Ectodermal cell (in vitro differentiated cells): Measurements from ENCODE around the gene MRPS27.

ENCODE experiments used
- H3K27ac ChIP-seq: 2 replicates; pipeline ENCODE4 v1.7.0; 2013; ENCODE audit warnings: mild to moderate bottlenecking, low read depth, low read length; ENCODE audit not compliant: insufficient read depth, poor library complexity, severe bottlenecking
- H3K27me3 ChIP-seq: 2 replicates; pipeline ENCODE4 v1.7.0; 2013; ENCODE audit warnings: mild to moderate bottlenecking, low read length; ENCODE audit not compliant: insufficient read depth, control insufficient read depth, poor library complexity, severe bottlenecking
- H3K36me3 ChIP-seq: one replicate; pipeline ENCODE4 v1.7.0; 2013; ENCODE audit warnings: low read length; ENCODE audit not compliant: control insufficient read depth, insufficient read depth
- H3K4me1 ChIP-seq: one replicate; pipeline ENCODE4 v1.7.0; 2013; ENCODE audit warnings: low read length; ENCODE audit not compliant: control insufficient read depth, insufficient read depth
- H3K4me3 ChIP-seq: 2 replicates; pipeline ENCODE4 v1.7.0; 2013; ENCODE audit warnings: low read depth, low read length, control low read depth; ENCODE audit not compliant: insufficient read depth
- H3K9me3 ChIP-seq: 2 replicates; pipeline ENCODE4 v1.7.0; 2013; ENCODE audit warnings: mild to moderate bottlenecking, low read length, moderate library complexity; ENCODE audit not compliant: control insufficient read depth
- WGBS, 2 experiments: methylation state at CpG; one replicate each; pipeline ENCODE4 v1.1.7; 2013; ENCODE audit warnings: missing lambda C conversion rate in 2 of 2; 5-methylcytosine and 5-hydroxymethylcytosine counted together

MRPS27 gene

GRCh38 chr5:72208324-72208926 lies 111.6 kb downstream of the MRPS27 start:
- Histone ChIP-seq H3K27me3 (no peaks in the 10 kb centered on the region), H3K4me3 (no peak overlapping the region), H3K4me1 (peaks cover 15% of the 10 kb centered on the region), H3K27ac (no peak overlapping the region), H3K36me3 (peaks cover 34% of the 10 kb centered on the region), H3K9me3 (no peaks in the 10 kb centered on the region)
- WGBS, 2 experiments = 84 to 97% methylated on average over 2 to 3 of the region's 3 CpGs

GRCh38 chr5:72206994-72207393 lies 113.0 kb downstream of the MRPS27 start:
- WGBS, 2 experiments = 93 to 95% methylated on average over 2 to 3 of the region's 3 CpGs
- Histone ChIP-seq H3K27ac (no peak overlapping the region), H3K36me3 (peaks cover 45% of the 10 kb centered on the region), H3K4me1 (peaks cover 15% of the 10 kb centered on the region), H3K4me3 (no peak overlapping the region), H3K9me3 (no peaks in the 10 kb centered on the region), H3K27me3 (no peaks in the 10 kb centered on the region)

- H3K9me3 ChIP-seq = no peaks in the 10 kb centered on the region
- peaks cover 45% of the 10 kb centered on the region for H3K36me3 ChIP-seq
- WGBS, 2 experiments = 95 to 98% methylated on average over 3 of the region's 3 CpGs
- no peaks in the 10 kb centered on the region for H3K27me3 ChIP-seq
- peaks cover 15% of the 10 kb centered on the region for H3K4me1 ChIP-seq
- no peak overlapping the region for H3K27ac ChIP-seq
- no peak overlapping the region for H3K4me3 ChIP-seq
Measured at GRCh38 chr5:72206160-72206559, 113.9 kb downstream of the MRPS27 start.

- H3K4me1 ChIP-seq = peaks cover 15% of the 10 kb centered on the region
- no peak overlapping the region for H3K27ac ChIP-seq
- H3K9me3 ChIP-seq = no peaks in the 10 kb centered on the region
- peaks cover 50% of the 10 kb centered on the region for H3K36me3 ChIP-seq
- no peak overlapping the region for H3K4me3 ChIP-seq
- 96 to 97% methylated on average over 3 of the region's 3 CpGs for WGBS, 2 experiments
- H3K27me3 ChIP-seq = no peaks in the 10 kb centered on the region
Measured at GRCh38 chr5:72205431-72206009, 114.5 kb downstream of the MRPS27 start.

- Histone ChIP-seq H3K4me3 (no peak overlapping the region), H3K27me3 (no peaks in the 10 kb centered on the region), H3K36me3 (peaks cover 56% of the 10 kb centered on the region), H3K27ac (no peak overlapping the region), H3K9me3 (no peaks in the 10 kb centered on the region), H3K4me1 (peaks cover 15% of the 10 kb centered on the region)
- WGBS, 2 experiments = 88 to 100% methylated on average over 1 of the region's 1 CpG
Measured at GRCh38 chr5:72204946-72205345, 115.1 kb downstream of the MRPS27 start.

GRCh38 chr5:72203251-72203845 lies 116.7 kb downstream of the MRPS27 start:
- WGBS, 2 experiments = 95 to 97% methylated on average over 8 of the region's 8 CpGs
- Histone ChIP-seq H3K27me3 (no peaks in the 10 kb centered on the region), H3K36me3 (peaks cover 72% of the 10 kb centered on the region), H3K9me3 (no peaks in the 10 kb centered on the region), H3K4me1 (peaks cover 4% of the 10 kb centered on the region), H3K27ac (no peak overlapping the region), H3K4me3 (no peak overlapping the region)

- Histone ChIP-seq H3K9me3 (no peaks in the 10 kb centered on the region), H3K36me3 (peaks cover 81% of the 10 kb centered on the region), H3K27ac (no peak overlapping the region), H3K4me1 (no peaks in the 10 kb centered on the region), H3K27me3 (no peaks in the 10 kb centered on the region), H3K4me3 (no peak overlapping the region)
- 98 to 99% methylated on average over 2 of the region's 3 CpGs for WGBS, 2 experiments
Measured at GRCh38 chr5:72202331-72202825, 117.7 kb downstream of the MRPS27 start.

GRCh38 chr5:72199681-72200080 lies 120.4 kb downstream of the MRPS27 start:
- Histone ChIP-seq H3K9me3 (no peaks in the 10 kb centered on the region), H3K4me1 (no peaks in the 10 kb centered on the region), H3K27ac (no peak overlapping the region), H3K36me3 (peaks cover 83% of the 10 kb centered on the region), H3K27me3 (no peaks in the 10 kb centered on the region), H3K4me3 (no peak overlapping the region)
- 96% methylated on average over 15 of the region's 15 CpGs for WGBS, 2 experiments

GRCh38 chr5:72197393-72197792 lies 122.6 kb downstream of the MRPS27 start:
- WGBS, 2 experiments = 96 to 97% methylated on average over 5 of the region's 5 CpGs
- no peaks in the 10 kb centered on the region for H3K9me3 ChIP-seq
- H3K27me3 ChIP-seq = no peaks in the 10 kb centered on the region
- no peaks in the 10 kb centered on the region for H3K4me1 ChIP-seq
- no peak overlapping the region for H3K27ac ChIP-seq
- H3K4me3 ChIP-seq = no peak overlapping the region
- peaks cover 84% of the 10 kb centered on the region for H3K36me3 ChIP-seq

- Histone ChIP-seq H3K27ac (no peak overlapping the region), H3K9me3 (no peaks in the 10 kb centered on the region), H3K27me3 (no peaks in the 10 kb centered on the region), H3K4me1 (no peaks in the 10 kb centered on the region), H3K4me3 (no peak overlapping the region), H3K36me3 (peaks cover 77% of the 10 kb centered on the region)
- 96 to 97% methylated on average over 10 of the region's 10 CpGs for WGBS, 2 experiments
Measured at GRCh38 chr5:72195581-72195980, 124.5 kb downstream of the MRPS27 start.
